RWPE2 (cell line): ENCODE data around the gene PINLYP.

Experiments used
- ATAC-seq: fragments of 200-7000 bp; cut with Tn5 transposase; 3 replicates; pipeline ENCODE4 v1.9.1; 2021; ENCODE audit warnings: low read depth
- DNase-seq: peaks from one replicate; pipeline ENCODE4 v3.0.0-alpha.2; 2020; ENCODE audit warnings: low spot score
- H3K27ac ChIP-seq: fragments of 450-650 bp; 2 replicates; pipeline ENCODE4 v1.5.1; 2017; ENCODE audit warnings: mild to moderate bottlenecking; ENCODE audit not compliant: poor library complexity, severe bottlenecking
- H3K27me3 ChIP-seq: fragments of 250-450 bp; sonication (Bioruptor Pico); 2 replicates; pipeline ENCODE4 v1.5.1; 2021; ENCODE audit warnings: mild to moderate bottlenecking, moderate library complexity; ENCODE audit not compliant: insufficient read depth, poor library complexity, severe bottlenecking
- H3K36me3 ChIP-seq: fragments of 250-450 bp; sonication (Bioruptor Pico); 2 replicates; pipeline ENCODE4 v1.5.1; 2020; ENCODE audit warnings: low read depth, mild to moderate bottlenecking, moderate library complexity
- H3K4me1 ChIP-seq: fragments of 250-450 bp; sonication (Bioruptor Pico); 2 replicates; pipeline ENCODE4 v1.5.1; 2021; ENCODE audit warnings: mild to moderate bottlenecking, moderate library complexity; ENCODE audit not compliant: insufficient read depth, poor library complexity, severe bottlenecking
- H3K4me3 ChIP-seq: fragments of 250-450 bp; sonication (Bioruptor Pico); 2 replicates; pipeline ENCODE4 v1.5.1; 2021; ENCODE audit warnings: mild to moderate bottlenecking, moderate library complexity; ENCODE audit not compliant: severe bottlenecking
- H3K9me3 ChIP-seq: fragments of 250-450 bp; sonication (Bioruptor Pico); 2 replicates; pipeline ENCODE4 v1.5.1; 2021; ENCODE audit warnings: mild to moderate bottlenecking, moderate library complexity; ENCODE audit not compliant: severe bottlenecking
- TF ChIP-seq, protein P1 (sequence below): fragments of 450-650 bp; IDR thresholded peaks from one replicate; pipeline ENCODE4 v1.5.1; 2017; ENCODE audit warnings: mild to moderate bottlenecking, moderate library complexity; ENCODE audit not compliant: poor library complexity, severe bottlenecking

The PINLYP gene

DNA sequence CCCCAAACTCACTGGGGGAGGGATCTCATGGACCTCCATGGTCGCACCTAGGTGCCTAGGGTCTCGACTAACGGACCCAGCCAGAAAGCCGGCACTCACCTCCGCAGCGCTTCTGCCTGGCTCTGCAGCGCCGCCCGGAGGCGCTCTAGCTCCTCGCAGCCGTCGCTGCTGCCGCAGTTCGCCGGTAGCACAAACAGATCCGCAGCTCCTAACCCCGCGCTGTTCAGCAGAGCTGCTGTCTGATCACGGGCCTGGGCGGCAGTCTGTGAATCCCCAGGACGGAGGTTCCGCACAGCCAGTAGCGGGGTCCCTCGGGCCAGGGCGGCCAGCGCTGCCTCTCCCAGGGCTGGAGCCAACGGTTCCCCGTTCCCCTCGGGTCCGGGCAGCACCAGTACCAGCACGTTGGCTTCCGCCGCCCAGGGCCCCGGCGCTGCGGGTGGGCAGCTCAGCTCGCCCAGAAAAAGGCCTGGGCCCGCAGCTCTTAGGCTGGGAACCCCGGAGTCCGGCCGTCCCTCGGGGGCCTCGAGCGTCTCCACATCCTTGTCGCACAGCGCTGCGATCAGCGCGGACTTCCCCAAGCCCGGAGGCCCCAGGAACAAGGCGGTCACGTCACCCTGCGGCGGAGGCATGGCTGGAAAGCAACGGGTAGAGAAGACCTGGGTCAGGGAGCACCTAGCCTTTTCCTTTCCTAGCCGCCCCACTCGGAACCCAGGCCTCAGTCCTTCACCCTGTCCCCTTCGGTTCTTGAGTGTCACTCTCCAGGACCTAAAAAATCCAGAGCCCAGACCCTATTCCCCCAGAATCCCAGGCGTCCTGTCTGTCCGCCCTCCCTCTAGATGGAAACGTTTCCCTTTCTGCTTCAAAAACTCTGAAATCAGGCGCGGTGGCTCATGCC is 19.4 kb downstream of the PINLYP start:
- TF ChIP-seq, protein P1, sequence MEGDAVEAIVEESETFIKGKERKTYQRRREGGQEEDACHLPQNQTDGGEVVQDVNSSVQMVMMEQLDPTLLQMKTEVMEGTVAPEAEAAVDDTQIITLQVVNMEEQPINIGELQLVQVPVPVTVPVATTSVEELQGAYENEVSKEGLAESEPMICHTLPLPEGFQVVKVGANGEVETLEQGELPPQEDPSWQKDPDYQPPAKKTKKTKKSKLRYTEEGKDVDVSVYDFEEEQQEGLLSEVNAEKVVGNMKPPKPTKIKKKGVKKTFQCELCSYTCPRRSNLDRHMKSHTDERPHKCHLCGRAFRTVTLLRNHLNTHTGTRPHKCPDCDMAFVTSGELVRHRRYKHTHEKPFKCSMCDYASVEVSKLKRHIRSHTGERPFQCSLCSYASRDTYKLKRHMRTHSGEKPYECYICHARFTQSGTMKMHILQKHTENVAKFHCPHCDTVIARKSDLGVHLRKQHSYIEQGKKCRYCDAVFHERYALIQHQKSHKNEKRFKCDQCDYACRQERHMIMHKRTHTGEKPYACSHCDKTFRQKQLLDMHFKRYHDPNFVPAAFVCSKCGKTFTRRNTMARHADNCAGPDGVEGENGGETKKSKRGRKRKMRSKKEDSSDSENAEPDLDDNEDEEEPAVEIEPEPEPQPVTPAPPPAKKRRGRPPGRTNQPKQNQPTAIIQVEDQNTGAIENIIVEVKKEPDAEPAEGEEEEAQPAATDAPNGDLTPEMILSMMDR: peak; percentile 76
- peak overlapping the region; percentile 56 for H3K27ac ChIP-seq
- H3K36me3 ChIP-seq: peaks cover 22% of the 10 kb centered on the region
- DNase-seq: no peak
- peak overlapping the region; percentile 59 for H3K4me3 ChIP-seq
- no peaks in the 10 kb centered on the region for H3K9me3 ChIP-seq
- ATAC-seq: peak; percentile 30; the same call in 2 of the 3 replicates
- H3K27me3 ChIP-seq: no peaks in the 10 kb centered on the region
- H3K4me1 ChIP-seq: no peaks in the 10 kb centered on the region

DNA sequence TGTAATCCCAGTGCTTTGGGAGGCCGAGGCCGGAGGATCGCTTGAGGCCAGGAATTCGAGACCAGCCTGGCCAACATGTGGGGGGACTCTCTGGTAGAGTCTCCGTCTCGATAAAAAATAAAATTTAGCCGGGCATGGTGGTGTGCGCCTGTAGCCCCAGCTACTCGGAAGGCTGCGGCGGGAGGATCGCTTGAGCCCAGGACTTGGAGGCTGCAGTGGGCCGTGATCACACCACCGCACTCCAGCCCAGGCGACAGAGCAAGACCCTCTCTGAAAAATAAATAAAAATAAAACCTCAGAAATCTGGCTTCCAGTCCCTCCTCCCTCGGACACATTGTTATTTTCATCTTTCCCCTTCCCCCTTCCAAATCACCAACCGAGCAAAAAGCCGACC is 20.0 kb downstream of the PINLYP start:
- Histone ChIP-seq H3K27ac (peak overlapping the region; percentile 56), H3K4me1 (no peaks in the 10 kb centered on the region), H3K36me3 (peaks cover 22% of the 10 kb centered on the region), H3K4me3 (peak overlapping the region; percentile 59), H3K9me3 (no peaks in the 10 kb centered on the region), H3K27me3 (no peaks in the 10 kb centered on the region)
- ATAC-seq: peak; percentile 17; the same call in 2 of the 3 replicates
- TF ChIP-seq, protein P1: no peak
- DNase-seq: no peak

DNA sequence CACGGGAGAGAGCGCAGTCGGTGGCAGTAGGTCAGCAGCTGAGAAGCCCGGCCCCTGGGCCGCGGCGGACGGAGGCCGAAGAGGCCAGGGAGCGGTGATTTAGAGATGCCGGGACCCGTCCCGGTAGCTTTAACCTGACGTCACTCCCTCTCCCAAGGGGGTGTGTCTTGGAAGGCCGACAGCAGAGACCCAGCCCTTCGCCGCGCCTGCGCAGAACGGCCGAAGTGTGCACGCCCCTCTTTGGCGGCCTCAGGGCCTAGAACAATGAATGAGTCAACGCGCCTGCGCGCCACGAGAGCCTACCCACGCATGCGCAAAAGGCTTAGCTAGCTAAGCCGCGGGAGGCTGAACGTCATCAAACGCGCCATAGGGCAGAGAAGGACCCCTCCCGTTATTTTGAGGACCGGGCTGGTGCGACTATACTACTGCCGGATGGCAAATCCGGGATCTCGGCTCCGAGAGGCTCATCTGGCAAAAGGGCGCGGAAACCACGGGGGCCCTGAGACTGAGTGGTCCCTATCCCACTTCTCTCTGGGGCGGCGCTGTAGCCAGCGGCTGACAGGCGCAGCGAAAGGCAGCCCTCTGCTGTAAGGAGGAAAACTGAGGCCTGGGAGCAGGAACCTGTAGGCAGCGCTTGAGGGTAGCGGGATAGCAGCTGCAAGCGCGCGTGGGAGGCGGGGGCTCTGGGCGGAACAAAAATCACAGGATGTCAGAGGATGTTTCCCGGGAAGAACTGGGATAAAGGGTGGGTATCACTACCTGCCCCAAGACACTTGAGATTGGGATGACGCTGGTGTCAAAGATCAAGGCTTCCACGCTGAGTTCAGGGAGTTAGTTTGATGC is 20.6 kb downstream of the PINLYP start, which contains the start of the genes IRGQ and ZNF576:
Gene IRGQ (minus strand): TSS at position 136 of the 843 bp plus-strand sequence. CDS start 796 bp downstream, outside the sequence.
Gene ZNF576 (plus strand): TSS at position 597 of the 843 bp plus-strand sequence. CDS start 514 bp downstream, outside the sequence.
- Histone ChIP-seq H3K36me3 (peaks cover 22% of the 10 kb centered on the region), H3K9me3 (no peaks in the 10 kb centered on the region), H3K27ac (peak within 1 kb of the TSS; percentile 56), H3K4me1 (no peaks in the 10 kb centered on the region), H3K4me3 (peak within 1 kb of the TSS; percentile 59), H3K27me3 (no peaks in the 10 kb centered on the region)
- TF ChIP-seq, protein P1: no peak
- DNase-seq (peak; percentile 98), ATAC-seq (peak; percentile 77)

DNA sequence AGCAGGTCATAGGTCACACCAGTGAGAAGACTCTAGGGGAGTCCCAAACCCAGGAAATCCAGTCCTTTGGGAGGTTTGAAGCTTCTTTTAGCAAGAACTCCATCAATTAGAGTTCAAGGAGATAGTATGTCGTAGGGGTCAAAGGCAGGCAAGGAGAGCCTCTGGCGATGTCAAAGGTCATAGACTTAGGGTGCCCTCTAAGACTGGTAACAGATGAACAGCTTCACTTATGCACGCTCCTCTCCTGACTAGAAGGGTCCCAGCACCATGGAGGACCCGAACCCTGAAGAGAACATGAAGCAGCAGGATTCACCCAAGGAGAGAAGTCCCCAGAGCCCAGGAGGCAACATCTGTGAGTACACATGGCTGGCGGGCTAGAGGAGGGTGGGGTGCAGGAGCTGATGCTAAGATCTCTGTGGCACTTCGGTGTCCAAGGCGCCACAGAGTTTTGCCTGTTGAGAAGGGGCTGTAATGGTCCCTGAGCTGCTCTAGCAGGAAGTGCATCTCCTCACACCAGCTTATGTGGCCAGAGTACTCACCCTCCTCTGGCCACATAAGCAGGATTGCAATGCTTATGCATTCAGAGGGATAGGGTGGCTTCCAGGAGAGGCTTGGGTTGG is 21.4 kb downstream of the PINLYP start:
- Histone ChIP-seq H3K27ac (peak overlapping the region; percentile 56), H3K36me3 (peaks cover 22% of the 10 kb centered on the region), H3K4me1 (no peaks in the 10 kb centered on the region), H3K9me3 (no peaks in the 10 kb centered on the region), H3K27me3 (no peaks in the 10 kb centered on the region), H3K4me3 (peak overlapping the region; percentile 59)
- ATAC-seq (no peak), DNase-seq (no peak)
- TF ChIP-seq, protein P1: no peak
